ENCODE measurements around the gene TAGLN2. TPM values are rescaled to one million over a fixed set of nuclear protein-coding genes. Genes with fewer than 3 reads are reported as not detected.
A peak's percentile ranks its signal among the peaks of the same experiment; 100 is the strongest.

The TAGLN2 gene
- total and polyA plus RNA-seq, 9 of the 15 experiments (the other 6 are each of a cell fraction or from before 2014, with no cell fraction given), result 192 to 683 (median 455) TPM

DNA sequence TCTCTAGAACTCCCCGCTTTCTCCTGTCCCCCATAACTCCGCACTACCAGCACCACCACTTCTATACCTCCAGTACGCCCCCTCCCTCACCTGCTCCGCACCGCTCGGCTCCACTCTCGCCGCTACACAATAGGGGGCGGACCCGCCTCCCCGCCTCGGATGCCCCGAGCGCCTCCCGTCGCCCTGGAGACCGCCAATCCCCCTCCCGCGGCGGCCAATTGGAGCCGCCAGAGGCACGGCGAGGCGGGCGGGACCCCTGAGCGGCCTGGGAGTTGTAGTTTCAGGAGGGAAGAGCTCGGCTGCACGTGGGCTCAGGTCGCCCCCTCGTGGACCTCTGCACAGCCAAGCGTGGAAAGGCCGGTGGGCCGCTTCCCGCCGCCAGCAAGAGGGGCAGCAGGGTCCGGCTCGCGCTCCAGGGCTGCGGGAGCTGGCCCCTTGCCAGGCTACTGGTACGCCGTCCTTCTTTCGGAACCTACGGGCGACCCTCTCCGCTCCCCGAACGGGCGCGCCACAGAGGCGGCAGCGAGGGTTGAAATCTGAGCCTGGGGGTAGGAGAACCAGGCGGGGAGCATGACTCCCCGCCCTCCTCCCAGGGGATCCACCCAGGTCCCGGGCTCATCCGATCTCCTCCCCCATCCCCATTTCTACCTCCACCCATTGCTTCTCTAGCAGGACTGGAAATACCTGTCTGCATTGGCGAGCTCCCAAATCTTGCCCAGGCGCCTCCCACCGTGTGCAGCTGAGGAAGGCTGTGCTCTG lies 20.4 kb upstream of the TAGLN2 start, which contains the start of gene IGSF9 (continued):
- 0 out of 4 replicates have a peak, but pooled peaks of 1 of the 2 experiments have one; percentile 27 for TF ChIP-seq NRF1 (conservative IDR thresholded peaks at IDR 0.05 in 1 of 2, IDR thresholded peaks at IDR 0.05 in 1 of 2)
- TF ChIP-seq, protein P1, sequence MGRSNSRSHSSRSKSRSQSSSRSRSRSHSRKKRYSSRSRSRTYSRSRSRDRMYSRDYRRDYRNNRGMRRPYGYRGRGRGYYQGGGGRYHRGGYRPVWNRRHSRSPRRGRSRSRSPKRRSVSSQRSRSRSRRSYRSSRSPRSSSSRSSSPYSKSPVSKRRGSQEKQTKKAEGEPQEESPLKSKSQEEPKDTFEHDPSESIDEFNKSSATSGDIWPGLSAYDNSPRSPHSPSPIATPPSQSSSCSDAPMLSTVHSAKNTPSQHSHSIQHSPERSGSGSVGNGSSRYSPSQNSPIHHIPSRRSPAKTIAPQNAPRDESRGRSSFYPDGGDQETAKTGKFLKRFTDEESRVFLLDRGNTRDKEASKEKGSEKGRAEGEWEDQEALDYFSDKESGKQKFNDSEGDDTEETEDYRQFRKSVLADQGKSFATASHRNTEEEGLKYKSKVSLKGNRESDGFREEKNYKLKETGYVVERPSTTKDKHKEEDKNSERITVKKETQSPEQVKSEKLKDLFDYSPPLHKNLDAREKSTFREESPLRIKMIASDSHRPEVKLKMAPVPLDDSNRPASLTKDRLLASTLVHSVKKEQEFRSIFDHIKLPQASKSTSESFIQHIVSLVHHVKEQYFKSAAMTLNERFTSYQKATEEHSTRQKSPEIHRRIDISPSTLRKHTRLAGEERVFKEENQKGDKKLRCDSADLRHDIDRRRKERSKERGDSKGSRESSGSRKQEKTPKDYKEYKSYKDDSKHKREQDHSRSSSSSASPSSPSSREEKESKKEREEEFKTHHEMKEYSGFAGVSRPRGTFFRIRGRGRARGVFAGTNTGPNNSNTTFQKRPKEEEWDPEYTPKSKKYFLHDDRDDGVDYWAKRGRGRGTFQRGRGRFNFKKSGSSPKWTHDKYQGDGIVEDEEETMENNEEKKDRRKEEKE (IDR thresholded peaks at IDR 0.05; ENCODE audit: borderline replicate concordance in 1 of 2, control insufficient read depth in 1 of 2, low read depth in 2 of 2, low read length in 1 of 2), result no peak
- TF ChIP-seq ZNF75A (CRISPR knock-in tag; IDR thresholded peaks at IDR 0.05), result no peak
- no peak for TF ChIP-seq ZC3H4 (CRISPR knock-in tag; IDR thresholded peaks at IDR 0.05; ENCODE audit: borderline replicate concordance)
- no peak for TF ChIP-seq ZNF764 (CRISPR knock-in tag; IDR thresholded peaks at IDR 0.05; ENCODE audit: low read depth)
- no peak for TF ChIP-seq DMBX1 (CRISPR knock-in tag; IDR thresholded peaks at IDR 0.05; ENCODE audit: borderline replicate concordance)
- TF ChIP-seq KAT8 (IDR thresholded peaks at IDR 0.05; ENCODE audit: low read depth), result no peak
- no peak for TF ChIP-seq ZKSCAN1 (IDR thresholded peaks at IDR 0.05; ENCODE audit: low read depth, low read length)
- no peak for TF ChIP-seq BDP1 (IDR thresholded peaks at IDR 0.05; ENCODE audit: insufficient read depth, insufficient read length)
- TF ChIP-seq NR1H2 (CRISPR knock-in tag; IDR thresholded peaks at IDR 0.05), result no peak
- no peak for TF ChIP-seq HMG20A (CRISPR knock-in tag; conservative IDR thresholded peaks at IDR 0.05)
- TF ChIP-seq SP2 (IDR thresholded peaks at IDR 0.05; ENCODE audit: extremely low read depth, low read depth, low read length, poor library complexity, severe bottlenecking), result peak; percentile 46
- TF ChIP-seq, protein P2, sequence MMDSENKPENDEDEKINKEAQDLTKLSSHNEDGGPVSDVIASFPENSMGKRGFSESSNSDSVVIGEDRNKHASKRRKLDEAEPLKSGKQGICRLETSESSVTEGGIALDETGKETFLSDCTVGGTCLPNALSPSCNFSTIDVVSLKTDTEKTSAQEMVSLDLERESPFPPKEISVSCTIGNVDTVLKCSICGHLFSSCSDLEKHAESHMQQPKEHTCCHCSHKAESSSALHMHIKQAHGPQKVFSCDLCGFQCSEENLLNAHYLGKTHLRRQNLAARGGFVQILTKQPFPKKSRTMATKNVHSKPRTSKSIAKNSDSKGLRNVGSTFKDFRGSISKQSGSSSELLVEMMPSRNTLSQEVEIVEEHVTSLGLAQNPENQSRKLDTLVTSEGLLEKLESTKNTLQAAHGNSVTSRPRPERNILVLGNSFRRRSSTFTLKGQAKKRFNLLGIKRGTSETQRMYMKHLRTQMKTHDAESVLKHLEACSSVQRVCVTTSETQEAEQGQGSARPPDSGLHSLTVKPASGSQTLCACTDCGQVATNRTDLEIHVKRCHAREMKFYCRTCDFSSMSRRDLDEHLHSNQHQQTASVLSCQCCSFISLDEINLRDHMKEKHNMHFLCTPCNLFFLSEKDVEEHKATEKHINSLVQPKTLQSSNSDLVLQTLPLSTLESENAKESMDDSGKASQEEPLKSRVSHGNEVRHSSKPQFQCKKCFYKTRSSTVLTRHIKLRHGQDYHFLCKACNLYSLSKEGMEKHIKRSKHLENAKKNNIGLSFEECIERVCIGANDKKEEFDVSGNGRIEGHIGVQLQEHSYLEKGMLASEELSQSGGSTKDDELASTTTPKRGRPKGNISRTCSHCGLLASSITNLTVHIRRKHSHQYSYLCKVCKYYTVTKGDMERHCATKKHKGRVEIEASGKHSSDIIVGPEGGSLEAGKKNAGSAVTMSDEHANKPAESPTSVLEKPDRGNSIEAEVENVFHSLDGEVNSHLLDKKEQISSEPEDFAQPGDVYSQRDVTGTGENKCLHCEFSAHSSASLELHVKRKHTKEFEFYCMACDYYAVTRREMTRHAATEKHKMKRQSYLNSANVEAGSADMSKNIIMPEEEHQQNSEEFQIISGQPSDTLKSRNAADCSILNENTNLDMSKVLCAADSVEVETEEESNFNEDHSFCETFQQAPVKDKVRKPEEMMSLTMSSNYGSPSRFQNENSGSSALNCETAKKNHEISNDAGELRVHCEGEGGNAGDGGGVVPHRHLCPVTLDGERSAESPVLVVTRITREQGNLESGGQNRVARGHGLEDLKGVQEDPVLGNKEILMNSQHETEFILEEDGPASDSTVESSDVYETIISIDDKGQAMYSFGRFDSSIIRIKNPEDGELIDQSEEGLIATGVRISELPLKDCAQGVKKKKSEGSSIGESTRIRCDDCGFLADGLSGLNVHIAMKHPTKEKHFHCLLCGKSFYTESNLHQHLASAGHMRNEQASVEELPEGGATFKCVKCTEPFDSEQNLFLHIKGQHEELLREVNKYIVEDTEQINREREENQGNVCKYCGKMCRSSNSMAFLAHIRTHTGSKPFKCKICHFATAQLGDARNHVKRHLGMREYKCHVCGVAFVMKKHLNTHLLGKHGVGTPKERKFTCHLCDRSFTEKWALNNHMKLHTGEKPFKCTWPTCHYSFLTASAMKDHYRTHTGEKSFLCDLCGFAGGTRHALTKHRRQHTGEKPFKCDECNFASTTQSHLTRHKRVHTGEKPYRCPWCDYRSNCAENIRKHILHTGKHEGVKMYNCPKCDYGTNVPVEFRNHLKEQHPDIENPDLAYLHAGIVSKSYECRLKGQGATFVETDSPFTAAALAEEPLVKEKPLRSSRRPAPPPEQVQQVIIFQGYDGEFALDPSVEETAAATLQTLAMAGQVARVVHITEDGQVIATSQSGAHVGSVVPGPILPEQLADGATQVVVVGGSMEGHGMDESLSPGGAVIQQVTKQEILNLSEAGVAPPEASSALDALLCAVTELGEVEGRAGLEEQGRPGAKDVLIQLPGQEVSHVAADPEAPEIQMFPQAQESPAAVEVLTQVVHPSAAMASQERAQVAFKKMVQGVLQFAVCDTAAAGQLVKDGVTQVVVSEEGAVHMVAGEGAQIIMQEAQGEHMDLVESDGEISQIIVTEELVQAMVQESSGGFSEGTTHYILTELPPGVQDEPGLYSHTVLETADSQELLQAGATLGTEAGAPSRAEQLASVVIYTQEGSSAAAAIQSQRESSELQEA (IDR thresholded peaks at IDR 0.05; ENCODE audit: low read depth), result no peak
- TF ChIP-seq, protein P3, sequence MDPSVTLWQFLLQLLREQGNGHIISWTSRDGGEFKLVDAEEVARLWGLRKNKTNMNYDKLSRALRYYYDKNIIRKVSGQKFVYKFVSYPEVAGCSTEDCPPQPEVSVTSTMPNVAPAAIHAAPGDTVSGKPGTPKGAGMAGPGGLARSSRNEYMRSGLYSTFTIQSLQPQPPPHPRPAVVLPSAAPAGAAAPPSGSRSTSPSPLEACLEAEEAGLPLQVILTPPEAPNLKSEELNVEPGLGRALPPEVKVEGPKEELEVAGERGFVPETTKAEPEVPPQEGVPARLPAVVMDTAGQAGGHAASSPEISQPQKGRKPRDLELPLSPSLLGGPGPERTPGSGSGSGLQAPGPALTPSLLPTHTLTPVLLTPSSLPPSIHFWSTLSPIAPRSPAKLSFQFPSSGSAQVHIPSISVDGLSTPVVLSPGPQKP (CRISPR knock-in tag; IDR thresholded peaks at IDR 0.05), result no peak
- TF ChIP-seq LCOR (CRISPR knock-in tag; IDR thresholded peaks at IDR 0.05), result peak; percentile 81
